GM12878 (cell line): ENCODE data around the gene EXOC4. TPM values are rescaled to one million over a fixed set of nuclear protein-coding genes. Genes with fewer than 3 reads are reported as not detected.

Experiments used
- ATAC-seq: fragments of 200-7000 bp; cut with Tn5 transposase; 3 replicates; pipeline ENCODE4 v1.9.1; 2020; ENCODE audit warnings: mild to moderate bottlenecking, moderate library complexity
- BruUV-seq: library from RNA; stranded (reverse); fragments of 400-500 nt; replicated peaks from 2 replicates; lab custom pipeline; 2021; lab: Mats Ljungman, UMichigan
- CTCF ChIA-PET: fragments of 300-600 bp; sonication (Branson Sonifier 250); formaldehyde crosslinking; extraction: SDS; loops from one replicate; lab custom pipeline; 2021; ENCODE audit warnings: inconsistent platforms; lab: Yijun Ruan, JAX
- POLR2A ChIA-PET: fragments of 350-600 bp; formaldehyde crosslinking; extraction: SDS; loops from one replicate; lab custom pipeline; 2021; ENCODE audit warnings: inconsistent platforms; lab: Charles Lee
- RAD21 ChIA-PET: fragments of 300-600 bp; sonication (Branson Sonifier 250); formaldehyde crosslinking; loops from one replicate; lab custom pipeline; 2023; ENCODE audit warnings: antibody characterized with exemption; ENCODE audit not compliant: unreplicated experiment; lab: Charles Lee
- SMC1A ChIA-PET: fragments of 300-600 bp; sonication (Branson Sonifier 250); formaldehyde crosslinking; loops from one replicate; lab custom pipeline; 2023; ENCODE audit not compliant: unreplicated experiment, uncharacterized antibody; lab: Charles Lee
- DNase-seq: peaks from one replicate; pipeline ENCODE4 v3.0.0-alpha.2; 2011; ENCODE audit warnings: low read depth, low spot score
- FAIRE-seq: peaks from 3 replicates; lab custom pipeline; 2011; peaks lifted over from hg19 to GRCh38; lab: Jason Lieb, UNC
- H2AFZ ChIP-seq: 2 replicates; pipeline ENCODE4 v1.6.0; 2011; ENCODE audit warnings: low read depth, low read length, control low read depth; ENCODE audit not compliant: control insufficient read depth
- H3K27ac ChIP-seq: 2 replicates; pipeline ENCODE4 v1.5.1; 2011; ENCODE audit warnings: control low read depth; ENCODE audit not compliant: control insufficient read depth, insufficient read depth
- H3K27me3 ChIP-seq, 2 experiments: replicated peaks in 1 of 2; 2 replicates each; pipeline versions ENCODE4 v1.6.0 to v1.6.1; 2011; ENCODE audit warnings: low read length in 1 of 2; ENCODE audit not compliant: control insufficient read depth in 2 of 2, insufficient read depth in 2 of 2
- H3K36me3 ChIP-seq, 2 experiments: 2 replicates each; pipeline ENCODE4 v1.5.1; 2011; ENCODE audit warnings: low read length in 1 of 2; ENCODE audit not compliant: control insufficient read depth in 2 of 2, insufficient read depth in 2 of 2
- H3K4me1 ChIP-seq: 2 replicates; pipeline ENCODE4 v1.6.1; 2011; ENCODE audit warnings: mild to moderate bottlenecking, low read length, moderate library complexity, mixed read lengths; ENCODE audit not compliant: control insufficient read depth, insufficient read depth
- H3K4me2 ChIP-seq: 2 replicates; pipeline ENCODE4 v1.6.0; 2011; ENCODE audit warnings: control low read depth; ENCODE audit not compliant: control insufficient read depth, insufficient read depth
- H3K4me3 ChIP-seq: fragments of 200-600 bp; sonication (generic); 2 replicates; pipeline ENCODE4 v1.5.1; 2016
- H3K79me2 ChIP-seq: 2 replicates; pipeline ENCODE4 v1.6.0; 2011; ENCODE audit warnings: low read length; ENCODE audit not compliant: control insufficient read depth, insufficient read depth
- H3K9ac ChIP-seq: 2 replicates; pipeline ENCODE4 v1.8.0; 2011; ENCODE audit warnings: low read length, control low read depth, mixed read lengths; ENCODE audit not compliant: control insufficient read depth, insufficient read depth
- H3K9me3 ChIP-seq: replicated peaks from 3 replicates; pipeline ENCODE4 v1.5.1; 2011; ENCODE audit warnings: mild to moderate bottlenecking, low read length; ENCODE audit not compliant: control insufficient read depth, insufficient read depth
- H4K20me1 ChIP-seq: 2 replicates; pipeline ENCODE4 v1.6.0; 2011; ENCODE audit not compliant: control insufficient read depth, insufficient read depth
- BMI1 ChIP-seq: fragments of 450-650 bp; IDR thresholded peaks from 2 replicates; pipeline ENCODE4 v1.6.1; 2016; ENCODE audit warnings: mild to moderate bottlenecking, moderate library complexity, borderline replicate concordance
- EP300 ChIP-seq, 2 experiments: fragments of 150-350 bp in 1 of 2; IDR thresholded peaks; 2 replicates each; pipeline ENCODE4 v1.6.1; 2011 to 2012; ENCODE audit warnings: low read depth in 2 of 2, low read length in 2 of 2, borderline replicate concordance in 1 of 2, improper control_type of control experiment in 1 of 2, inconsistent platforms in 1 of 2; ENCODE audit not compliant: control insufficient read depth in 1 of 2
- ETV6 ChIP-seq, 2 experiments: fragments of 450-650 bp in 1 of 2; IDR thresholded peaks in 1 of 2; conservative IDR thresholded peaks in 1 of 2; 2 replicates each; pipeline ENCODE4 v1.6.1; 2014; ENCODE audit warnings: antibody characterized with exemption in 1 of 2, borderline replicate concordance in 1 of 2, low read depth in 1 of 2, mild to moderate bottlenecking in 1 of 2, moderate library complexity in 1 of 2
- HDAC6 ChIP-seq: fragments of 200-600 bp; sonication (generic); IDR thresholded peaks from one replicate; pipeline ENCODE4 v1.8.0; 2017; ENCODE audit warnings: antibody characterized with exemption; ENCODE audit not compliant: unreplicated experiment
- IRF4 ChIP-seq: IDR thresholded peaks from 2 replicates; pipeline ENCODE4 v1.6.1; 2011; ENCODE audit warnings: low read depth, low read length
- NBN ChIP-seq: fragments of 450-650 bp; IDR thresholded peaks from 2 replicates; pipeline ENCODE4 v1.6.1; 2016
- NFYA ChIP-seq: IDR thresholded peaks from 2 replicates; pipeline ENCODE4 v1.6.1; 2011; ENCODE audit warnings: low read depth, mild to moderate bottlenecking, low read length, improper control_type of control experiment, borderline replicate concordance
- SPI1 ChIP-seq: IDR thresholded peaks from 2 replicates; pipeline ENCODE4 v1.6.1; 2011; ENCODE audit warnings: low read depth, mild to moderate bottlenecking, low read length, moderate library complexity, borderline replicate concordance; ENCODE audit not compliant: insufficient read depth
- TBL1XR1 ChIP-seq: IDR thresholded peaks from 2 replicates; pipeline ENCODE4 v1.6.1; 2012; ENCODE audit warnings: low read depth, low read length, improper control_type of control experiment
- ZNF207 ChIP-seq: fragments of 450-650 bp; IDR thresholded peaks from 2 replicates; pipeline ENCODE4 v1.6.1; 2014; ENCODE audit warnings: antibody characterized with exemption, mild to moderate bottlenecking, borderline replicate concordance
- ZNF622 ChIP-seq: fragments of 450-650 bp; IDR thresholded peaks from 2 replicates; pipeline ENCODE4 v1.6.1; 2017; ENCODE audit warnings: mild to moderate bottlenecking, inconsistent platforms
- WGBS: methylation state at CpG from one replicate; pipeline ENCODE4 v1.1.6; 2016; ENCODE audit warnings: low lambda C conversion rate; ENCODE audit not compliant: insufficient replicate concordance, insufficient coverage; ENCODE audit errors: missing lambda C conversion rate; 5-methylcytosine and 5-hydroxymethylcytosine counted together
- in situ Hi-C: fragments of 300-500 bp; cut with MboI; formaldehyde crosslinking; loops from 9 replicates; pipeline ENCODE4 v1.14.3; 2018; ENCODE audit warnings: mixed read lengths
- intact Hi-C: fragments of 100-400 bp; cut with micrococcal nuclease; formaldehyde crosslinking; loops from one replicate; pipeline ENCODE4 v1.14.2; 2022; ENCODE audit not compliant: unreplicated experiment
- polyA plus RNA-seq, 11 experiments: library from polyadenylated mRNA; depleted of rRNA in 4 of 11; unstranded in 6 of 11; stranded (reverse) in 5 of 11; fragments of >200 nt; fragmentation: Nextera tagmentation in 4 of 11; fragmentation: Illumina TruSeq in 1 of 11; extraction: Ambion mirVana in 4 of 11; extraction: Trizol in 1 of 11; gene quantifications; 1 replicate in 1 of 11; 2 replicates in 10 of 11; pipeline versions ENCODE4 v1.2.1 to v1.2.3, GENCODE V29; 2011 to 2016; ENCODE audit warnings: inconsistent platforms in 2 of 11, missing spikeins in 2 of 11, low read depth in 1 of 11
- total RNA-seq, 4 experiments: library from RNA; depleted of rRNA in 3 of 4; stranded (reverse); fragments of >200 nt in 3 of 4; fragmentation: Illumina TruSeq in 1 of 4; extraction: Trizol in 1 of 4; gene quantifications; 2 replicates each; pipeline versions ENCODE4 v1.2.1 to v1.2.3, GENCODE V29; 2013 to 2021

The EXOC4 gene
- total and polyA plus RNA-seq, 10 of the 15 experiments (the other 5 are each of a cell fraction or from before 2014, with no cell fraction given): 13.2 to 44.5 (median 29.6) TPM

GRCh38 chr7:133662830-133663229 is 410.0 kb downstream of the EXOC4 start:
- Histone ChIP-seq H3K79me2 (no peaks in the 10 kb centered on the region), H2AFZ (no peak overlapping the region), H3K27me3 (no peaks in the 10 kb centered on the region), H3K36me3 (no peaks in the 10 kb centered on the region), H4K20me1 (no peaks in the 10 kb centered on the region), H3K4me1 (no peaks in the 10 kb centered on the region), H3K4me3 (no peak overlapping the region), H3K4me2 (no peak overlapping the region), H3K9me3 (no peaks in the 10 kb centered on the region), H3K9ac (no peak overlapping the region), H3K27ac (no peak overlapping the region)
- in situ Hi-C loops (no loop called here), intact Hi-C loops (no loop called here)
- FAIRE-seq (no peak), DNase-seq (no peak), ATAC-seq (no peak)
- SMC1A ChIA-PET: no interaction called here
- POLR2A ChIA-PET: no interaction called here
- WGBS: 96% methylated on average over 4 of the region's 4 CpGs
- TF ChIP-seq EP300 (IDR thresholded peaks at IDR 0.05; ENCODE audit: borderline replicate concordance in 1 of 2, control insufficient read depth in 1 of 2, low read depth in 2 of 2, low read length in 2 of 2) (no peak), TBL1XR1 (no peak), BMI1 (no peak), IRF4 (no peak), ZNF207 (no peak), NFYA (no peak), NBN (no peak), ZNF622 (no peak), HDAC6 (no peak), ETV6 (conservative IDR thresholded peaks at IDR 0.05 in 1 of 2, IDR thresholded peaks at IDR 0.05 in 1 of 2; ENCODE audit: borderline replicate concordance in 1 of 2, low read depth in 1 of 2) (no peak), SPI1 (no peak)
- RAD21 ChIA-PET: no interaction called here
- CTCF ChIA-PET: interaction anchor here (1.5 kb wide), 1 partner anchor 13 kb away, joined by 3 read pairs; no protein-coding TSS in a partner anchor
- no TSS peak for BruUV-seq
